B cell (primary cell): ENCODE data around the gene PCDH15. TPM values are rescaled to one million over a fixed set of nuclear protein-coding genes. Genes with fewer than 3 reads are reported as not detected.

ENCODE experiments used
- ATAC-seq: fragments of 200-7000 bp; cut with Tn5 transposase; one replicate; pipeline ENCODE4 v1.10.0; 2021; ENCODE audit warnings: low read depth, mild to moderate bottlenecking, moderate number of reproducible peaks, moderate library complexity
- CTCF ChIA-PET: fragments of 350-600 bp; sonication (Branson Sonifier 250); formaldehyde crosslinking; loops from one replicate; lab custom pipeline; 2021; ENCODE audit warnings: antibody characterized with exemption, inconsistent platforms; lab: Charles Lee
- POLR2A ChIA-PET: fragments of 350-600 bp; sonication (Branson Sonifier 250); formaldehyde crosslinking; loops from one replicate; lab custom pipeline; 2021; ENCODE audit warnings: antibody characterized with exemption; lab: Charles Lee
- DNase-seq: peaks from one replicate; pipeline ENCODE4 v3.0.0; 2013
- H2AFZ ChIP-seq: 2 replicates; pipeline ENCODE4 v1.6.1; 2012; ENCODE audit warnings: mild to moderate bottlenecking, low read depth, low read length; ENCODE audit not compliant: insufficient read depth, poor library complexity, severe bottlenecking
- H3K27ac ChIP-seq, 2 donors: 1 replicate in 1 of 2; 2 replicates in 1 of 2; pipeline ENCODE4 v1.5.1; 2012 to 2013; ENCODE audit warnings: low read length in 2 of 2, mild to moderate bottlenecking in 2 of 2, moderate library complexity in 1 of 2
- H3K27me3 ChIP-seq, 4 experiments: fragments of 200-600 bp in 1 of 4; sonication (generic) in 1 of 4; replicated peaks in 1 of 4; 1 replicate in 2 of 4; 2 replicates in 2 of 4; pipeline versions ENCODE4 v1.6.1 to v1.7.0; 2013 to 2016; ENCODE audit warnings: low read length in 3 of 4, mild to moderate bottlenecking in 2 of 4, mixed read lengths in 1 of 4, moderate library complexity in 1 of 4; ENCODE audit not compliant: insufficient read depth in 4 of 4, control insufficient read depth in 3 of 4; ENCODE audit errors: control extremely low read depth in 1 of 4
- H3K36me3 ChIP-seq, 2 experiments: replicated peaks in 1 of 2; 1 replicate in 1 of 2; 2 replicates in 1 of 2; pipeline versions ENCODE4 v1.6.1 to v1.7.1; 2013; ENCODE audit warnings: low read length in 1 of 2; ENCODE audit not compliant: insufficient read depth in 2 of 2, control insufficient read depth in 1 of 2; ENCODE audit errors: control extremely low read depth in 1 of 2, extremely low read depth in 1 of 2
- H3K4me1 ChIP-seq, 2 donors: fragments of 200-600 bp in 1 of 2; sonication (generic) in 1 of 2; 1 replicate in 1 of 2; 2 replicates in 1 of 2; pipeline versions ENCODE4 v1.5.1 to v1.6.1; 2013 to 2017; ENCODE audit warnings: low read length in 2 of 2; ENCODE audit not compliant: control insufficient read depth in 2 of 2, insufficient read depth in 2 of 2
- H3K4me2 ChIP-seq: replicated peaks from 2 replicates; pipeline ENCODE3; 2012; ENCODE audit warnings: mild to moderate bottlenecking, low read depth, low read length; ENCODE audit not compliant: poor library complexity, severe bottlenecking
- H3K4me3 ChIP-seq, 5 experiments: fragments of 200-600 bp in 1 of 5; sonication (generic) in 1 of 5; 1 replicate in 3 of 5; 2 replicates in 2 of 5; pipeline versions ENCODE4 v1.5.1 to v1.7.0; 2011 to 2016; ENCODE audit warnings: low read length in 4 of 5, mild to moderate bottlenecking in 4 of 5, low read depth in 2 of 5, control low read depth in 1 of 5, moderate library complexity in 1 of 5; ENCODE audit not compliant: insufficient read depth in 1 of 5; ENCODE audit errors: control extremely low read depth in 1 of 5, extremely low read depth in 1 of 5
- H3K79me2 ChIP-seq: fragments of 200-600 bp; sonication (generic); one replicate; pipeline ENCODE4 v1.6.0; 2016; ENCODE audit warnings: low read length; ENCODE audit not compliant: control insufficient read depth, insufficient read depth
- H3K9ac ChIP-seq: fragments of 200-600 bp; sonication (generic); 2 replicates; pipeline ENCODE4 v1.6.1; 2017; ENCODE audit warnings: mild to moderate bottlenecking, low read length, moderate library complexity
- H3K9me3 ChIP-seq, 3 donors: one replicate each; pipeline versions ENCODE4 v1.6.1 to v1.7.1; 2013; ENCODE audit warnings: low read length in 2 of 3; ENCODE audit not compliant: control insufficient read depth in 2 of 3, insufficient read depth in 1 of 3; ENCODE audit errors: control extremely low read depth in 1 of 3
- H4K20me1 ChIP-seq: 2 replicates; pipeline ENCODE4 v1.6.0; 2012; ENCODE audit warnings: mild to moderate bottlenecking, low read length; ENCODE audit not compliant: insufficient read depth, control insufficient read depth, poor library complexity, severe bottlenecking
- H3K27ac Mint-ChIP-seq: one replicate; pipeline ENCODE4 v1.8.0; 2021; ENCODE audit warnings: mixed read lengths
- H3K27me3 Mint-ChIP-seq: one replicate; pipeline ENCODE4 v1.8.0; 2021; ENCODE audit warnings: mixed read lengths
- H3K4me1 Mint-ChIP-seq: one replicate; pipeline ENCODE4 v1.8.0; 2021; ENCODE audit warnings: mixed read lengths
- H3K4me3 Mint-ChIP-seq: one replicate; pipeline ENCODE4 v1.8.0; 2021; ENCODE audit warnings: mixed read lengths
- H3K9me3 Mint-ChIP-seq: one replicate; pipeline ENCODE4 v1.8.0; 2022; ENCODE audit warnings: mixed read lengths; ENCODE audit not compliant: insufficient read depth
- CTCF ChIP-seq: fragments of 200-600 bp; IDR thresholded peaks from one replicate; pipeline ENCODE4 v1.8.0; 2022; ENCODE audit warnings: antibody characterized with exemption, mild to moderate bottlenecking
- EZH2 ChIP-seq: IDR thresholded peaks from 2 replicates; pipeline ENCODE4 v1.6.1; 2012; ENCODE audit warnings: borderline replicate concordance, low read depth, mild to moderate bottlenecking, moderate library complexity, low read length; ENCODE audit not compliant: insufficient read depth, poor library complexity, severe bottlenecking
- WGBS: methylation state at CpG from one replicate; pipeline ENCODE4 v1.1.5; 2013; ENCODE audit warnings: missing lambda C conversion rate; ENCODE audit not compliant: insufficient coverage; 5-methylcytosine and 5-hydroxymethylcytosine counted together
- intact Hi-C: fragments of 100-400 bp; cut with micrococcal nuclease; formaldehyde crosslinking; loops from one replicate; pipeline ENCODE4 v1.10.0; 2022
- polyA plus RNA-seq: library from polyadenylated mRNA; depleted of rRNA; stranded (reverse); fragments of >200 nt; gene quantifications from 2 replicates; pipeline ENCODE4 v1.2.3, GENCODE V29; 2012
- total RNA-seq, 2 donors: library from RNA; stranded (reverse); fragments of 120-200 nt in 1 of 2; gene quantifications; 1 replicate in 1 of 2; 2 replicates in 1 of 2; pipeline versions ENCODE4 v1.2.3 to v1.2.4, GENCODE V29; 2013 to 2022

Gene PCDH15
- total and polyA plus RNA-seq, 2 donors (not counting 1 experiment from before 2014, with no cell fraction given): not detected

GRCh38 chr10:54148508-54148907 is 652.5 kb downstream of the PCDH15 start:
- Histone ChIP-seq H4K20me1 (no peaks in the 10 kb centered on the region), H3K27me3 (no peaks in the 10 kb centered on the region), H3K4me3 (no peak overlapping the region), H3K36me3 (no peaks in the 10 kb centered on the region), H3K9me3 (no peaks in the 10 kb centered on the region), H3K79me2 (no peaks in the 10 kb centered on the region), H3K4me2 (no peak overlapping the region), H3K4me1 (no peaks in the 10 kb centered on the region), H3K9ac (no peak overlapping the region), H3K27ac (no peak overlapping the region), H2AFZ (no peak overlapping the region)
- ChIA-PET CTCF (no interaction called here), POLR2A (no interaction called here)
- Mint-ChIP-seq H3K27ac (no peak overlapping the region), H3K4me1 (no peaks in the 10 kb centered on the region), H3K27me3 (no peaks in the 10 kb centered on the region), H3K4me3 (no peak overlapping the region), H3K9me3 (peaks cover 4% of the 10 kb centered on the region)
- no CpG with 5 or more reads among the region's 2 CpGs for WGBS
- ATAC-seq (no peak), DNase-seq (no peak)
- TF ChIP-seq EZH2 (no peak), CTCF (no peak)
- intact Hi-C loops: no loop called here

- no peaks in the 10 kb centered on the region for H3K4me1 ChIP-seq
- H3K9me3 ChIP-seq: peaks cover 0 to 5% (median 1%) of the 10 kb centered on the region in 3 donors
- H3K4me2 ChIP-seq: no peak overlapping the region
- intact Hi-C loops: no loop called here
- no peaks in the 10 kb centered on the region for H3K79me2 ChIP-seq
- H3K4me1 Mint-ChIP-seq: no peaks in the 10 kb centered on the region
- ATAC-seq: no peak
- H3K9ac ChIP-seq: no peak overlapping the region
- peaks cover 15% of the 10 kb centered on the region for H3K9me3 Mint-ChIP-seq
- no peak overlapping the region for H2AFZ ChIP-seq
- CTCF ChIA-PET: no interaction called here
- H3K27ac Mint-ChIP-seq: no peak overlapping the region
- no peak for DNase-seq
- no peaks in the 10 kb centered on the region for H3K36me3 ChIP-seq
- no peaks in the 10 kb centered on the region for H3K27me3 ChIP-seq
- TF ChIP-seq CTCF (no peak), EZH2 (no peak)
- no peak overlapping the region for H3K4me3 Mint-ChIP-seq
- POLR2A ChIA-PET: no interaction called here
- H3K4me3 ChIP-seq: no peak overlapping the region
- H3K27ac ChIP-seq: no peak overlapping the region
- no peaks in the 10 kb centered on the region for H4K20me1 ChIP-seq
- no peaks in the 10 kb centered on the region for H3K27me3 Mint-ChIP-seq
Measured at GRCh38 chr10:54139819-54140428, 661.1 kb downstream of the PCDH15 start.
